CD4-positive, alpha-beta T cell (primary cell): ENCODE data around the gene COL24A1. TPM values are rescaled to one million over a fixed set of nuclear protein-coding genes. Genes with fewer than 3 reads are reported as not detected.

Experiments
- ATAC-seq: fragments of 200-7000 bp; cut with Tn5 transposase; one replicate; pipeline ENCODE4 v1.10.0; 2022; ENCODE audit warnings: mild to moderate bottlenecking; ENCODE audit not compliant: poor library complexity
- CTCF ChIA-PET: fragments of 350-600 bp; sonication (Branson Sonifier 250); formaldehyde crosslinking; loops from one replicate; lab custom pipeline; 2021; ENCODE audit warnings: antibody characterized with exemption, inconsistent platforms; lab: Charles Lee
- POLR2A ChIA-PET: fragments of 350-600 bp; sonication (Branson Sonifier 250); formaldehyde crosslinking; loops from one replicate; lab custom pipeline; 2021; ENCODE audit warnings: antibody characterized with exemption, inconsistent platforms; lab: Charles Lee
- DNase-seq, 14 experiments: peaks; one replicate each; pipeline ENCODE4 v3.0.0-alpha.2; 2013 to 2020; ENCODE audit warnings: mixed read lengths in 2 of 14
- H3K27ac ChIP-seq, 2 donors: one replicate each; pipeline versions ENCODE4 v1.5.1 to v1.7.0; 2013; ENCODE audit warnings: low read length in 2 of 2, low read depth in 1 of 2, mild to moderate bottlenecking in 1 of 2
- H3K27me3 ChIP-seq, 2 experiments: 1 replicate in 1 of 2; 2 replicates in 1 of 2; pipeline versions ENCODE4 v1.6.1 to v1.7.0; 2013; ENCODE audit warnings: low read length in 2 of 2, control low read depth in 1 of 2, mild to moderate bottlenecking in 1 of 2, moderate library complexity in 1 of 2; ENCODE audit not compliant: insufficient read depth in 2 of 2, control insufficient read depth in 1 of 2
- H3K36me3 ChIP-seq: one replicate; pipeline ENCODE4 v1.6.1; 2013; ENCODE audit warnings: low read length, control low read depth; ENCODE audit not compliant: insufficient read depth
- H3K4me1 ChIP-seq: one replicate; pipeline ENCODE4 v1.6.1; 2013; ENCODE audit warnings: low read length, control low read depth; ENCODE audit not compliant: insufficient read depth
- H3K4me3 ChIP-seq: one replicate; pipeline ENCODE4 v1.5.1; 2013; ENCODE audit warnings: mild to moderate bottlenecking, low read length, moderate library complexity
- H3K9me3 ChIP-seq, 2 experiments: 1 replicate in 1 of 2; 2 replicates in 1 of 2; pipeline versions ENCODE4 v1.6.1 to v1.7.0; 2013; ENCODE audit warnings: low read length in 2 of 2, mild to moderate bottlenecking in 2 of 2, control low read depth in 1 of 2, moderate library complexity in 1 of 2; ENCODE audit not compliant: control insufficient read depth in 1 of 2, insufficient read depth in 1 of 2
- H3K27ac Mint-ChIP-seq: one replicate; pipeline ENCODE4 v1.8.0; 2020; ENCODE audit warnings: mixed read lengths
- H3K27me3 Mint-ChIP-seq: one replicate; pipeline ENCODE4 v1.8.0; 2021; ENCODE audit warnings: mixed read lengths
- H3K36me3 Mint-ChIP-seq: one replicate; pipeline ENCODE4 v1.8.0; 2021; ENCODE audit warnings: low read depth, mixed read lengths
- H3K4me1 Mint-ChIP-seq: one replicate; pipeline ENCODE4 v1.8.0; 2021; ENCODE audit warnings: low read depth, mixed read lengths
- H3K4me3 Mint-ChIP-seq: one replicate; pipeline ENCODE4 v1.8.0; 2020; ENCODE audit warnings: mild to moderate bottlenecking, mixed read lengths
- H3K9me3 Mint-ChIP-seq: one replicate; pipeline ENCODE4 v1.8.0; 2020; ENCODE audit warnings: mixed read lengths
- CTCF ChIP-seq: fragments of 200-600 bp; IDR thresholded peaks from one replicate; pipeline ENCODE4 v1.8.0; 2022; ENCODE audit warnings: antibody characterized with exemption, mild to moderate bottlenecking
- intact Hi-C, 2 experiments: fragments of 100-400 bp; cut with DNase I in 1 of 2; cut with micrococcal nuclease in 1 of 2; formaldehyde crosslinking; loops; one replicate each; pipeline versions ENCODE4 v1.15.1 to v1.9.0; 2023 to 2025; cut with DNase I, micrococcal nuclease
- total RNA-seq, 174 experiments: library from RNA in 2 of 174; stranded (reverse) in 2 of 174; gene quantifications; one replicate each; pipeline ENCODE4 v1.2.3 and lab custom pipeline; 2021 to 2026

The COL24A1 gene
- total RNA-seq, 2 experiments from 2014 or later, result 0.25 TPM; not detected in 1

- TF ChIP-seq CTCF, result no peak
- H3K9me3 ChIP-seq, result no peaks in the 10 kb centered on the region
- Mint-ChIP-seq H3K27ac (no peak overlapping the region), H3K27me3 (no peaks in the 10 kb centered on the region), H3K36me3 (no peaks in the 10 kb centered on the region), H3K4me3 (no peak overlapping the region), H3K9me3 (no peaks in the 10 kb centered on the region), H3K4me1 (no peaks in the 10 kb centered on the region)
- H3K4me3 ChIP-seq, result no peak overlapping the region
- intact Hi-C loops, result no loop called here
- ChIA-PET POLR2A (no interaction called here), CTCF (interaction anchor here (1.2 kb wide), 1 partner anchor 12 kb away, joined by 3 read pairs; no protein-coding TSS in a partner anchor)
- no peaks in the 10 kb centered on the region for H3K4me1 ChIP-seq
- no peak for ATAC-seq
- no peaks in the 10 kb centered on the region for H3K36me3 ChIP-seq
- H3K27me3 ChIP-seq, result no peaks in the 10 kb centered on the region
- no peak for DNase-seq
- H3K27ac ChIP-seq, result no peak overlapping the region
Observed at GRCh38 chr1:86140281-86140880, 16.2 kb downstream of the COL24A1 start.

- no peak for TF ChIP-seq CTCF
- no peak overlapping the region for H3K4me3 Mint-ChIP-seq
- POLR2A ChIA-PET, result no interaction called here
Observed at GRCh38 chr1:86138746-86139145, 17.8 kb downstream of the COL24A1 start.

GRCh38 chr1:86137436-86137835, 19.1 kb downstream of the COL24A1 start:
- no peak for TF ChIP-seq CTCF
- Histone ChIP-seq H3K27me3 (no peaks in the 10 kb centered on the region), H3K4me1 (no peaks in the 10 kb centered on the region), H3K27ac (no peak overlapping the region), H3K9me3 (no peaks in the 10 kb centered on the region), H3K4me3 (no peak overlapping the region), H3K36me3 (no peaks in the 10 kb centered on the region)
- Mint-ChIP-seq H3K36me3 (no peaks in the 10 kb centered on the region), H3K27ac (no peak overlapping the region), H3K4me1 (no peaks in the 10 kb centered on the region), H3K9me3 (peaks cover 4% of the 10 kb centered on the region), H3K27me3 (no peaks in the 10 kb centered on the region), H3K4me3 (no peak overlapping the region)
- peak in 3 of 14 experiments; percentile 3 to 56 (median 33) for DNase-seq
- intact Hi-C loops, result no loop called here
- ChIA-PET POLR2A (no interaction called here), CTCF (no interaction called here)
- no peak for ATAC-seq

More at GRCh38 chr1:86138746-86139145, 17.8 kb downstream of the COL24A1 start:
- Mint-ChIP-seq H3K9me3 (peaks cover 4% of the 10 kb centered on the region), H3K36me3 (no peaks in the 10 kb centered on the region), H3K4me1 (no peaks in the 10 kb centered on the region), H3K27me3 (no peaks in the 10 kb centered on the region), H3K27ac (no peak overlapping the region)
- CTCF ChIA-PET, result no interaction called here
- Histone ChIP-seq H3K36me3 (no peaks in the 10 kb centered on the region), H3K4me3 (no peak overlapping the region), H3K27ac (no peak overlapping the region), H3K4me1 (no peaks in the 10 kb centered on the region), H3K27me3 (no peaks in the 10 kb centered on the region), H3K9me3 (no peaks in the 10 kb centered on the region)
- ATAC-seq, result no peak
- intact Hi-C loops, result no loop called here
- DNase-seq, result no peak
